Mucosa of gallbladder (tissue), 1 donor: ENCODE measurements around the gene RING1. TPM values are rescaled to one million over a fixed set of nuclear protein-coding genes. Genes with fewer than 3 reads are reported as not detected.

Experiments used
- DNase-seq: peaks from one replicate; pipeline ENCODE4 v3.0.0-alpha.2; 2020; ENCODE audit warnings: low spot score
- total RNA-seq: library from RNA; stranded (reverse); gene quantifications from one replicate; pipeline ENCODE4 v1.2.1, GENCODE V29; 2021
- donor health status: DM: no; HTN: no; CAD: no.

RING1 gene
- total RNA-seq, 1 donor from 2014 or later = 50.9 TPM

DNA sequence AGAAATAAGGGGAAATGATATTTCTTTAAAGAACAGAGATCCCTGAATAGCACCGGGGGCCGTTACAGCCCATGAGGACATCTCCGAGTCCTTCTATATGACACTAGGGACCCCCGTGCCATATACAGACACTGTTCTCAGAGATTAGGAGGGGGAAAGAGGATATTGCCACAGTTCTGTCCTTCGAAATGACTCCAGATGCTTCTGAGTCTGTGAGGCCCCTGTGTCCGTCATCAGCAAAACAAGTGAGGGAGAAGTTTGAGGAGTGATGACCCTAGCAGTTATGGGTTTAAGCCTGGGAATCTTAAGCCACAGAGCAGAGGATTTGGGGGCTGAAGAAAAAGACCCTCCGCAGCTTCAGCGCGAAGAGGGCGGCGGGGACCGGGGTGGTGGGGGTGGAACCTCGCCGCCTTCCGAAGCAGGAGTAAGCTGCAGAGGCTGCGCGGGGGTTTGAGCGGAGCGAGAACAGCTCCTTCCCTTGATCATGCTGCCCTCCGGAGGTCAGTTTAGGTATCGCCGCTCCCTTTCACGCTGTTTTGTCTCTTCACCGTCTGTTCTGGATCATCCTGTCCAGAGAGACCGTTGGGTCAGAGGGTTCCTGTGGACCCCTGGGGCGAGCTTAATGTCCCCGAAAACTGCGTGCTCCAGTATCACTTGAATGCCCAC is 39.8 kb downstream of the RING1 start:
- DNase-seq = peak; percentile 92

- no peak for DNase-seq
Measured at GRCh38 chr6:33248643-33248931, 40.3 kb downstream of the RING1 start.

GRCh38 chr6:33248932-33249731 is 40.8 kb downstream of the RING1 start:
- DNase-seq = peak; percentile 98

GRCh38 chr6:33249732-33250630 is 41.7 kb downstream of the RING1 start:
- DNase-seq = no peak

DNA sequence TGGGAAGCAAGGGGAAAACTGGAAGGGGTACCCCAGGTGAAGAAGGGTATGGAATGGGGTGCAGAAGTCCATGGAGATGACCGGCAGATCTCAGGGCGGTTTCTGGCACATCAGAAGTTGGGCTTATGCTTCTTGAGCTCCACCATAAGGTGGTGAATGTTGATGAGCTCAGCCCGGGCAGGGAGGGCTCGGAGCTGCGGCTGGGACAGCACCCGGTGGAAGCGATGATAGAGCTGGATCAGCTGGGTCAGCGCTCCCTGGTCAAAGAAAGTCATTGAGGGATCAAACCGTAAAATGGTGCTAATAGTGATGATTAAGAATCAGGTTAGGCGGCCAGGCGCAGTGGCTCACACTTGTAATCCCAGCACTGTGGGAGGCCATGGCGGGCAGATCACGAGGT is 42.4 kb downstream of the RING1 start:
- no peak for DNase-seq

GRCh38 chr6:33251395-33252012 is 43.2 kb downstream of the RING1 start:
- DNase-seq = no peak

GRCh38 chr6:33252759-33253158 is 44.5 kb downstream of the RING1 start:
- DNase-seq = no peak

DNA sequence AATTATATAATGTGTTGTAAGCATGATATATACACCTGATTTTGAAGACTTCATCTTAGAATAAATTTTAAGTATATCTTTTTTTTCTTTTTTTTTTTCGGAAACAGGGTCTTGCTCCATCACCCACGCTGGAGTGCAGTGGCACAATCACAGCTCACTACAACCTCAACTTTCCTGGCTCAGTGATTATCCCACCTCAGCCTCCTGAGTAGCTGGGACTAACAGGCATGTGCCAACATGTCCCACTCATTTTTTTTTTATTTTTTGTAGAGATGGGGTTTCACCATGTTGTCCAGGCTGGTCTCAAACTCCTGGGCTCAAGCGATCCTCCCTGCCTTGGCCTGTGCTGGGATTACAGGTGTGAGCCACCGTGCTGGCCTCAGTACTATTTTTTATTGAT is 46.3 kb downstream of the RING1 start:
- no peak for DNase-seq

DNA sequence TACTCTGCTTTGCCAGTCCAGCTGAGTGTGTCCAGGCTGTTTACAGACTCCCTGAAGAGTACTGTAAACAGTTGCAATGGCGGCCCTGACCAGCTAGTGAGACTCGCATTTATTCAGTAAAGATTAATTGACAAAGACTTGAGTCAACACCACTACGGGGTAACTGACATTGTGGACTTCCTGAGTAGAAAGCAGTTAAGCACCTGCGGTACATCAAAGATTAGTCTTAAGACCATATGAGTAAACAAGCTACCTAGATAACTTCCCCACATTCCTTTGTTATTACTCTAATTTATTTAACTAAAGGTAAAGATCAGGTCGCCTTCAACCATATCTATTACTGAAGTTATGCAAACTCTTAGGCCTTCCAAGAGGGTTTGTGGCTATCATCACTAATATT is 50.7 kb downstream of the RING1 start:
- no peak for DNase-seq

Other genes starting within 250 kb of the RING1 start
- gene BRD2, start 239.9 kb upstream of the RING1 start, total RNA-seq = 150 TPM
- 8.4 TPM for gene HLA-DOA, start 198.9 kb upstream of the RING1 start, total RNA-seq
- gene HLA-DPA1, start 134.9 kb upstream of the RING1 start, total RNA-seq = 185 TPM
- gene HLA-DPB1, start 132.5 kb upstream of the RING1 start, total RNA-seq = 174 TPM
- gene COL11A2, start 16.0 kb upstream of the RING1 start, total RNA-seq = 0.66 TPM
- 56.8 TPM for gene RXRB, start 7.8 kb upstream of the RING1 start, total RNA-seq
- gene SLC39A7, start 7.6 kb upstream of the RING1 start, total RNA-seq = 120 TPM
- gene HSD17B8, start 3.8 kb upstream of the RING1 start, total RNA-seq = 13.6 TPM
- gene VPS52, start 63.4 kb downstream of the RING1 start, total RNA-seq = 62.5 TPM
- 1,438 TPM for gene RPS18, start 63.6 kb downstream of the RING1 start, total RNA-seq
- gene B3GALT4, start 68.6 kb downstream of the RING1 start, total RNA-seq = 25.4 TPM
- 37.7 TPM for gene WDR46, start 80.7 kb downstream of the RING1 start, total RNA-seq
- 38.6 TPM for gene PFDN6, start 81.1 kb downstream of the RING1 start, total RNA-seq
- 158 TPM for gene RGL2, start 90.4 kb downstream of the RING1 start, total RNA-seq
- 200 TPM for gene TAPBP, start 105.6 kb downstream of the RING1 start, total RNA-seq
- 26.5 TPM for gene ZBTB22, start 109.2 kb downstream of the RING1 start, total RNA-seq
- 33.9 TPM for gene DAXX, start 114.5 kb downstream of the RING1 start, total RNA-seq
- 2.1 TPM for gene KIFC1, start 183.3 kb downstream of the RING1 start, total RNA-seq
- 82.3 TPM for gene PHF1, start 202.5 kb downstream of the RING1 start, total RNA-seq
- gene CUTA, start 209.6 kb downstream of the RING1 start, total RNA-seq = 238 TPM
- 31.0 TPM for gene SYNGAP1, start 211.6 kb downstream of the RING1 start, total RNA-seq
- 8.0 TPM for gene ZBTB9, start 246.1 kb downstream of the RING1 start, total RNA-seq